Neural cell (in vitro differentiated cells): ENCODE measurements around the gene PTPN9. TPM values are rescaled to one million over a fixed set of nuclear protein-coding genes. Genes with fewer than 3 reads are reported as not detected.
"Not testable (repeated sequence)": the region's sequence is repeated elsewhere in the genome, so short reads cannot be mapped to it uniquely, and the experiment has no call there.

Experiments used
- H2AFZ ChIP-seq: fragments of 200-600, 300-800 bp; sonication (generic), shearing (Covaris generic); 2 replicates; pipeline ENCODE4 v1.6.0; 2014; ENCODE audit warnings: low read depth, mild to moderate bottlenecking, antibody characterized with exemption, low read length, moderate library complexity
- H3F3A ChIP-seq: fragments of 200-600 bp; shearing (Covaris generic); 2 replicates; pipeline ENCODE4 v1.6.1; 2016; ENCODE audit warnings: mild to moderate bottlenecking, moderate library complexity, mixed read lengths, antibody characterized with exemption, low read length; ENCODE audit not compliant: insufficient read depth, poor library complexity, severe bottlenecking
- H3K27ac ChIP-seq: fragments of 200-600, 300-800 bp; sonication (generic), shearing (Covaris generic); 2 replicates; pipeline ENCODE4 v1.5.1; 2014; ENCODE audit warnings: mild to moderate bottlenecking, low read length, moderate library complexity
- H3K27me3 ChIP-seq: fragments of 300-800, 200-600 bp; sonication (generic), shearing (Covaris generic); 2 replicates; pipeline ENCODE4 v1.6.0; 2014; ENCODE audit warnings: mild to moderate bottlenecking, low read depth, low read length, moderate library complexity; ENCODE audit not compliant: insufficient read depth
- H3K36me3 ChIP-seq: fragments of 300-800, 200-600 bp; sonication (generic), shearing (Covaris generic); 2 replicates; pipeline ENCODE4 v1.5.1; 2014; ENCODE audit warnings: mild to moderate bottlenecking, antibody characterized with exemption, low read length, moderate library complexity; ENCODE audit not compliant: insufficient read depth
- H3K4me2 ChIP-seq: fragments of 300-800, 200-600 bp; sonication (generic), shearing (Covaris generic); 2 replicates; pipeline ENCODE4 v1.6.0; 2014; ENCODE audit warnings: mild to moderate bottlenecking, low read length
- H3K4me3 ChIP-seq: fragments of 300-800, 200-600 bp; sonication (generic), shearing (Covaris generic); 2 replicates; pipeline ENCODE4 v1.5.1; 2014; ENCODE audit warnings: mild to moderate bottlenecking, low read length, moderate library complexity
- H3K79me2 ChIP-seq: fragments of 200-600 bp; shearing (Covaris generic); replicated peaks from 2 replicates; pipeline ENCODE4 v1.6.0; 2014; ENCODE audit warnings: mild to moderate bottlenecking, low read length, moderate library complexity; ENCODE audit not compliant: insufficient read depth
- H3K9ac ChIP-seq: fragments of 300-800, 200-600 bp; sonication (generic), shearing (Covaris generic); 2 replicates; pipeline ENCODE4 v1.6.1; 2016; ENCODE audit warnings: mild to moderate bottlenecking, low read length, mixed read lengths
- H3K9me2 ChIP-seq: fragments of 200-600 bp; shearing (Covaris generic); 2 replicates; pipeline ENCODE4 v1.6.1; 2016; ENCODE audit warnings: mild to moderate bottlenecking, low read length, mixed read lengths; ENCODE audit not compliant: insufficient read depth
- H3K9me3 ChIP-seq: fragments of 200-600, 300-800 bp; sonication (generic), shearing (Covaris generic); 2 replicates; pipeline ENCODE4 v1.6.1; 2016; ENCODE audit warnings: mild to moderate bottlenecking, mixed run types, low read length, moderate library complexity, mixed read lengths
- H4K20me1 ChIP-seq: fragments of 200-600 bp; shearing (Covaris generic); 2 replicates; pipeline ENCODE4 v1.6.1; 2016; ENCODE audit warnings: mild to moderate bottlenecking, mixed run types; ENCODE audit not compliant: insufficient read depth
- EP300 ChIP-seq: fragments of 450-650 bp; conservative IDR thresholded peaks from 2 replicates; pipeline ENCODE4 v1.6.1; 2014; ENCODE audit warnings: antibody characterized with exemption, mild to moderate bottlenecking, moderate library complexity; ENCODE audit not compliant: poor library complexity, severe bottlenecking
- EZH2 ChIP-seq: fragments of 200-600, 300-800 bp; shearing (Covaris generic), sonication (generic); IDR thresholded peaks from 2 replicates; pipeline ENCODE4 v1.6.1; 2014; ENCODE audit warnings: antibody characterized with exemption, low read length, borderline replicate concordance, mild to moderate bottlenecking; ENCODE audit not compliant: insufficient read depth, poor library complexity, severe bottlenecking
- MXI1 ChIP-seq: fragments of 450-650 bp; conservative IDR thresholded peaks from 2 replicates; pipeline ENCODE4 v1.6.1; 2014; ENCODE audit warnings: antibody characterized with exemption, mild to moderate bottlenecking; ENCODE audit not compliant: poor library complexity, severe bottlenecking
- POLR2AphosphoS5 ChIP-seq: IDR thresholded peaks from 2 replicates; pipeline ENCODE4 v1.6.1; 2012
- RAD21 ChIP-seq: fragments of 450-650 bp; conservative IDR thresholded peaks from 2 replicates; pipeline ENCODE4 v1.6.1; 2014; ENCODE audit warnings: antibody characterized with exemption, mild to moderate bottlenecking, moderate library complexity
- SMC3 ChIP-seq: fragments of 450-650 bp; conservative IDR thresholded peaks from 2 replicates; pipeline ENCODE4 v1.6.1; 2014; ENCODE audit warnings: antibody characterized with exemption, mild to moderate bottlenecking, moderate library complexity; ENCODE audit not compliant: poor library complexity
- TAF1 ChIP-seq: IDR thresholded peaks from 2 replicates; pipeline ENCODE4 v1.6.1; 2012; ENCODE audit warnings: low read depth
- polyA plus RNA-seq: library from polyadenylated mRNA; depleted of rRNA; stranded (reverse); fragments of >200 nt; gene quantifications from 2 replicates; pipeline ENCODE4 v1.2.3, GENCODE V29; 2014
- TF ChIP-seq, protein P1 (sequence below): IDR thresholded peaks from 2 replicates; pipeline ENCODE4 v1.6.1; 2012; ENCODE audit warnings: borderline replicate concordance
- TF ChIP-seq, protein P2 (sequence below): fragments of 450-650 bp; IDR thresholded peaks from 2 replicates; pipeline ENCODE4 v1.5.1; 2014; ENCODE audit warnings: antibody characterized with exemption, mild to moderate bottlenecking, moderate library complexity; ENCODE audit not compliant: poor library complexity, severe bottlenecking

The PTPN9 gene
- polyA plus RNA-seq, 1 donor from 2014 or later: 33.1 TPM

DNA sequence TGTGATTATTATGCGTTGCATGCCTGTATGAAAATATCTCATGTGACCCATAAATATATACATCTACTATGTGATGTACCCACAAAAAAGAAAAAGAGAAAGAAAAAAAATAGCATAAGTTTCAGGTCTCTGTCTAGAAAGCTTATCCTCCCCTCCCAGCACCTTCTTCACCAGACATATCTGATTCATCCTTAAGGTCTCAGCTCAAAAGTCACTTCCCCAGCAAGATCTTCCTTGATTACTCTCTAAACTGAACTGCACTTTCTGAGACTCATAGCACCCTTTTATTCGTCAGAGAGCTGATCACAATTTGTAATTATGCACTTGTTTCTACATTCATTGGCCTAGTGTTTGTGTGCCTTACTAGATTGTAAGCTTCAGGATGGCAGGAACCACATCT, 11.1 kb upstream of the PTPN9 start:
- Histone ChIP-seq H3F3A (no peaks in the 10 kb centered on the region), H3K27me3 (no peaks in the 10 kb centered on the region)
- TF ChIP-seq, protein P1, sequence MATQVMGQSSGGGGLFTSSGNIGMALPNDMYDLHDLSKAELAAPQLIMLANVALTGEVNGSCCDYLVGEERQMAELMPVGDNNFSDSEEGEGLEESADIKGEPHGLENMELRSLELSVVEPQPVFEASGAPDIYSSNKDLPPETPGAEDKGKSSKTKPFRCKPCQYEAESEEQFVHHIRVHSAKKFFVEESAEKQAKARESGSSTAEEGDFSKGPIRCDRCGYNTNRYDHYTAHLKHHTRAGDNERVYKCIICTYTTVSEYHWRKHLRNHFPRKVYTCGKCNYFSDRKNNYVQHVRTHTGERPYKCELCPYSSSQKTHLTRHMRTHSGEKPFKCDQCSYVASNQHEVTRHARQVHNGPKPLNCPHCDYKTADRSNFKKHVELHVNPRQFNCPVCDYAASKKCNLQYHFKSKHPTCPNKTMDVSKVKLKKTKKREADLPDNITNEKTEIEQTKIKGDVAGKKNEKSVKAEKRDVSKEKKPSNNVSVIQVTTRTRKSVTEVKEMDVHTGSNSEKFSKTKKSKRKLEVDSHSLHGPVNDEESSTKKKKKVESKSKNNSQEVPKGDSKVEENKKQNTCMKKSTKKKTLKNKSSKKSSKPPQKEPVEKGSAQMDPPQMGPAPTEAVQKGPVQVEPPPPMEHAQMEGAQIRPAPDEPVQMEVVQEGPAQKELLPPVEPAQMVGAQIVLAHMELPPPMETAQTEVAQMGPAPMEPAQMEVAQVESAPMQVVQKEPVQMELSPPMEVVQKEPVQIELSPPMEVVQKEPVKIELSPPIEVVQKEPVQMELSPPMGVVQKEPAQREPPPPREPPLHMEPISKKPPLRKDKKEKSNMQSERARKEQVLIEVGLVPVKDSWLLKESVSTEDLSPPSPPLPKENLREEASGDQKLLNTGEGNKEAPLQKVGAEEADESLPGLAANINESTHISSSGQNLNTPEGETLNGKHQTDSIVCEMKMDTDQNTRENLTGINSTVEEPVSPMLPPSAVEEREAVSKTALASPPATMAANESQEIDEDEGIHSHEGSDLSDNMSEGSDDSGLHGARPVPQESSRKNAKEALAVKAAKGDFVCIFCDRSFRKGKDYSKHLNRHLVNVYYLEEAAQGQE: no peak
- TF ChIP-seq SMC3: no peak
- no peak for TF ChIP-seq POLR2AphosphoS5

DNA sequence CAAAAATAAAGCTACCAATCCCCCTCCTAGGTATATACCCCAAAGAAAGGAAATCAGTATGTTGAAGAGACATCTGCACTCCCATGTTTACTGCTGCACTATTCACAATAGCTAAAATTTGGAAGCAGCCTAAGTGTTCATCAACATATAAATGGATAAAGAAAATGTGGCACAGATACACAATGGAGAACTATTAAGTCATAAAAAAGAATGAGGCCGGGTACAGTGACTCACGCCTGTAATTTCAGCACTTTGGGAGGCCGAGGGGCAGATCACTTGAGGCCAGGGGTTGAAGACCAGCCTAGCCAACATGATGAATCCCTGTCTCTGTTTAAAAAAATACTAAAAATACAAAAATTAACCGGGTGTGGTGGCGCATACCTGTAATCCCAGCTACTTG, 10.0 kb upstream of the PTPN9 start:
- Histone ChIP-seq H3K4me2 (no peak overlapping the region), H3K9me2 (no peaks in the 10 kb centered on the region), H3K9me3 (no peaks in the 10 kb centered on the region), H3K9ac (no peak overlapping the region), H3K79me2 (no peaks in the 10 kb centered on the region), H4K20me1 (no peaks in the 10 kb centered on the region), H3K36me3 (no peaks in the 10 kb centered on the region), H3F3A (no peaks in the 10 kb centered on the region), H2AFZ (no peak overlapping the region), H3K27ac (no peak overlapping the region), H3K4me3 (no peak overlapping the region), H3K27me3 (no peaks in the 10 kb centered on the region)
- TF ChIP-seq POLR2AphosphoS5 (no peak), TAF1 (no peak), MXI1 (no peak), EZH2 (no peak), EP300 (no peak), SMC3 (no peak), RAD21 (no peak)
- TF ChIP-seq, protein P2, sequence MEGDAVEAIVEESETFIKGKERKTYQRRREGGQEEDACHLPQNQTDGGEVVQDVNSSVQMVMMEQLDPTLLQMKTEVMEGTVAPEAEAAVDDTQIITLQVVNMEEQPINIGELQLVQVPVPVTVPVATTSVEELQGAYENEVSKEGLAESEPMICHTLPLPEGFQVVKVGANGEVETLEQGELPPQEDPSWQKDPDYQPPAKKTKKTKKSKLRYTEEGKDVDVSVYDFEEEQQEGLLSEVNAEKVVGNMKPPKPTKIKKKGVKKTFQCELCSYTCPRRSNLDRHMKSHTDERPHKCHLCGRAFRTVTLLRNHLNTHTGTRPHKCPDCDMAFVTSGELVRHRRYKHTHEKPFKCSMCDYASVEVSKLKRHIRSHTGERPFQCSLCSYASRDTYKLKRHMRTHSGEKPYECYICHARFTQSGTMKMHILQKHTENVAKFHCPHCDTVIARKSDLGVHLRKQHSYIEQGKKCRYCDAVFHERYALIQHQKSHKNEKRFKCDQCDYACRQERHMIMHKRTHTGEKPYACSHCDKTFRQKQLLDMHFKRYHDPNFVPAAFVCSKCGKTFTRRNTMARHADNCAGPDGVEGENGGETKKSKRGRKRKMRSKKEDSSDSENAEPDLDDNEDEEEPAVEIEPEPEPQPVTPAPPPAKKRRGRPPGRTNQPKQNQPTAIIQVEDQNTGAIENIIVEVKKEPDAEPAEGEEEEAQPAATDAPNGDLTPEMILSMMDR: no peak
- TF ChIP-seq, protein P1: no peak

More for the DNA sequence above, 11.1 kb upstream of the PTPN9 start:
- Histone ChIP-seq H3K79me2 (no peaks in the 10 kb centered on the region), H3K9me2 (no peaks in the 10 kb centered on the region), H3K9me3 (no peaks in the 10 kb centered on the region), H3K4me2 (no peak overlapping the region), H2AFZ (no peak overlapping the region), H3K36me3 (no peaks in the 10 kb centered on the region), H4K20me1 (no peaks in the 10 kb centered on the region), H3K27ac (no peak overlapping the region), H3K9ac (no peak overlapping the region), H3K4me3 (no peak overlapping the region)

DNA sequence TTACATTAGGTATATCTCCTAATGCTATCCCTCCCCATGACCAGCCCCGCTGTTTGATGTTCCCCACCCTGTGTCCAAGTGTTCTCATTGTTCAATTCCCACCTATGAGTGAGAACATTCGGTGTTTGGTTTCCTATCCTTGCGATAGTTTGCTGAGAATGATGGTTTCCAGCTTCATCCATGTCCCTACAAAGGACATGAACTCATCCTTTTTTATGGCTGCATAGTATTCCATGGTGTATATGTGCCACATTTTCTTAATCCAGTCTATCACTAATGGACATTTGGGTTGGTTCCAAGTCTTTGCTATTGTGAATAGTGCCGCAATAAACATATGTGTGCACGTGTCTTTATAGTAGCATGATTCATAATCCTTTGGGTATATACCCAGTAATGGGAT, 7.3 kb upstream of the PTPN9 start:
- not testable (repeated sequence) for H3K27ac ChIP-seq, H3F3A ChIP-seq, H4K20me1 ChIP-seq, H3K9ac ChIP-seq, H3K4me2 ChIP-seq, H3K9me2 ChIP-seq, H3K36me3 ChIP-seq, H2AFZ ChIP-seq, H3K27me3 ChIP-seq, H3K4me3 ChIP-seq, H3K9me3 ChIP-seq, H3K79me2 ChIP-seq
